Caco-2 (cell line): Measurements from ENCODE around the gene LNPEP. TPM values are rescaled to one million over a fixed set of nuclear protein-coding genes. Genes with fewer than 3 reads are reported as not detected.

ENCODE experiments used
- BruUV-seq: library from RNA; stranded (reverse); fragments of 400-500 nt; replicated peaks from 2 replicates; lab custom pipeline; 2021; lab: Mats Ljungman, UMichigan
- CTCF ChIA-PET: fragments of 300-600 bp; sonication (Branson Sonifier 250); formaldehyde crosslinking; loops from one replicate; lab custom pipeline; 2022; ENCODE audit warnings: antibody characterized with exemption; lab: Charles Lee
- POLR2A ChIA-PET: fragments of 300-600 bp; sonication (Branson Sonifier 250); formaldehyde crosslinking; loops from one replicate; lab custom pipeline; 2022; ENCODE audit warnings: antibody characterized with exemption; lab: Charles Lee
- DNase-seq, 2 experiments: peaks; one replicate each; pipeline versions ENCODE4 v3.0.0 to v3.0.0-alpha.2; 2020 to 2022
- H3K27me3 ChIP-seq: replicated peaks from 2 replicates; pipeline ENCODE4 v1.6.0; 2011; ENCODE audit warnings: low read length; ENCODE audit not compliant: control insufficient read depth, insufficient read depth
- H3K36me3 ChIP-seq: 2 replicates; pipeline ENCODE4 v1.5.1; 2011; ENCODE audit warnings: low read length; ENCODE audit not compliant: control insufficient read depth, insufficient read depth
- H3K4me1 ChIP-seq: fragments of 250-450 bp; sonication (Bioruptor Pico); 2 replicates; pipeline ENCODE4 v1.5.1; 2020; ENCODE audit warnings: mild to moderate bottlenecking
- H3K4me3 ChIP-seq: 2 replicates; pipeline ENCODE4 v1.5.1; 2011; ENCODE audit warnings: low read depth, mild to moderate bottlenecking, control low read depth, low read length
- H3K9me3 ChIP-seq: fragments of 250-450 bp; sonication (Bioruptor Pico); 2 replicates; pipeline ENCODE4 v1.5.1; 2020; ENCODE audit warnings: mild to moderate bottlenecking, moderate library complexity
- H3K27ac Mint-ChIP-seq: one replicate; pipeline ENCODE4 v1.8.0; 2022; ENCODE audit warnings: mixed read lengths; ENCODE audit not compliant: unreplicated experiment
- H3K27me3 Mint-ChIP-seq: one replicate; pipeline ENCODE4 v1.8.0; 2022; ENCODE audit warnings: mixed read lengths; ENCODE audit not compliant: insufficient read depth, unreplicated experiment
- H3K36me3 Mint-ChIP-seq: one replicate; pipeline ENCODE4 v1.8.0; 2022; ENCODE audit warnings: mild to moderate bottlenecking, mixed read lengths; ENCODE audit not compliant: insufficient read depth, unreplicated experiment
- H3K4me1 Mint-ChIP-seq: one replicate; pipeline ENCODE4 v1.8.0; 2022; ENCODE audit warnings: low read depth, mixed read lengths; ENCODE audit not compliant: unreplicated experiment
- H3K4me3 Mint-ChIP-seq: one replicate; pipeline ENCODE4 v1.8.0; 2022; ENCODE audit warnings: mild to moderate bottlenecking, moderate library complexity, mixed read lengths; ENCODE audit not compliant: unreplicated experiment
- H3K9me3 Mint-ChIP-seq: one replicate; pipeline ENCODE4 v1.8.0; 2022; ENCODE audit warnings: mixed read lengths; ENCODE audit not compliant: unreplicated experiment
- intact Hi-C: fragments of 100-400 bp; cut with micrococcal nuclease; formaldehyde crosslinking; loops from one replicate; pipeline ENCODE4 v1.10.0; 2022; ENCODE audit not compliant: unreplicated experiment
- total RNA-seq: library from RNA; stranded (reverse); gene quantifications from 2 replicates; pipeline ENCODE4 v1.2.3, GENCODE V29; 2022
- TF ChIP-seq, protein P1 (sequence below), 2 experiments: fragments of 200-600 bp in 1 of 2; IDR thresholded peaks; 1 replicate in 1 of 2; 2 replicates in 1 of 2; pipeline versions ENCODE4 v1.5.1 to v1.8.0; 2011 to 2022; ENCODE audit warnings: antibody characterized with exemption in 1 of 2, control low read depth in 1 of 2, inconsistent platforms in 1 of 2, low read depth in 1 of 2, low read length in 1 of 2, mild to moderate bottlenecking in 1 of 2, moderate library complexity in 1 of 2; ENCODE audit not compliant: insufficient read depth in 1 of 2, severe bottlenecking in 1 of 2, unreplicated experiment in 1 of 2

LNPEP gene
- total RNA-seq, 1 experiment from 2014 or later: 21.4 TPM

DNA sequence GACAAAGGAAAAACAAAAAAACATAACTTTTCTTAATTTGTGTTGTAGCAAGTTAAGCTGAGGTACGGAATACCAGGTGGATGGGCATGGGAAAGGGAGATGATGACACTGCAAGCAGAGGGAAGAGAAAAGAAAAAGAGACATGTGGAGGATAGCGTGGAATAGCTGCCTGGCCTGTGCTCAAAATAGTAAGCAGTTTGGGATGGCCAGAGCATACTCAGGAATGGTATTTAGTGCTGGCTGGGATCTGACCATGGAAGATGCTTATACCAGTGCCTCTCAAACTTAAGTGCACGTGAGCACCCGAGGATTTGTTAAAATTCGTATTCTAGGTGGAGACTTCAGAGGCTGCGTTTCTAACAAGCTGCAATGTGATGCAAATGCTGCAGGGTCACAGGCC, 41.3 kb downstream of the LNPEP start:
- TF ChIP-seq, protein P1, sequence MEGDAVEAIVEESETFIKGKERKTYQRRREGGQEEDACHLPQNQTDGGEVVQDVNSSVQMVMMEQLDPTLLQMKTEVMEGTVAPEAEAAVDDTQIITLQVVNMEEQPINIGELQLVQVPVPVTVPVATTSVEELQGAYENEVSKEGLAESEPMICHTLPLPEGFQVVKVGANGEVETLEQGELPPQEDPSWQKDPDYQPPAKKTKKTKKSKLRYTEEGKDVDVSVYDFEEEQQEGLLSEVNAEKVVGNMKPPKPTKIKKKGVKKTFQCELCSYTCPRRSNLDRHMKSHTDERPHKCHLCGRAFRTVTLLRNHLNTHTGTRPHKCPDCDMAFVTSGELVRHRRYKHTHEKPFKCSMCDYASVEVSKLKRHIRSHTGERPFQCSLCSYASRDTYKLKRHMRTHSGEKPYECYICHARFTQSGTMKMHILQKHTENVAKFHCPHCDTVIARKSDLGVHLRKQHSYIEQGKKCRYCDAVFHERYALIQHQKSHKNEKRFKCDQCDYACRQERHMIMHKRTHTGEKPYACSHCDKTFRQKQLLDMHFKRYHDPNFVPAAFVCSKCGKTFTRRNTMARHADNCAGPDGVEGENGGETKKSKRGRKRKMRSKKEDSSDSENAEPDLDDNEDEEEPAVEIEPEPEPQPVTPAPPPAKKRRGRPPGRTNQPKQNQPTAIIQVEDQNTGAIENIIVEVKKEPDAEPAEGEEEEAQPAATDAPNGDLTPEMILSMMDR (IDR thresholded peaks at IDR 0.05; ENCODE audit: insufficient read depth in 1 of 2, low read depth in 1 of 2, low read length in 1 of 2, severe bottlenecking in 1 of 2, unreplicated experiment in 1 of 2): no peak
- peaks cover 1% of the 10 kb centered on the region for H3K36me3 ChIP-seq
- no peaks in the 10 kb centered on the region for H3K4me1 ChIP-seq
- intact Hi-C loops: no loop called here
- CTCF ChIA-PET: no interaction called here
- H3K4me3 Mint-ChIP-seq: no peak overlapping the region
- peaks cover 9% of the 10 kb centered on the region for H3K36me3 Mint-ChIP-seq
- POLR2A ChIA-PET: no interaction called here
- H3K27me3 Mint-ChIP-seq: no peaks in the 10 kb centered on the region
- no peaks in the 10 kb centered on the region for H3K9me3 ChIP-seq
- no peak overlapping the region for H3K4me3 ChIP-seq
- DNase-seq: no peak
- no peaks in the 10 kb centered on the region for H3K9me3 Mint-ChIP-seq
- H3K27me3 ChIP-seq: no peaks in the 10 kb centered on the region
- no peaks in the 10 kb centered on the region for H3K4me1 Mint-ChIP-seq
- H3K27ac Mint-ChIP-seq: no peak overlapping the region
- no TSS peak for BruUV-seq

DNA sequence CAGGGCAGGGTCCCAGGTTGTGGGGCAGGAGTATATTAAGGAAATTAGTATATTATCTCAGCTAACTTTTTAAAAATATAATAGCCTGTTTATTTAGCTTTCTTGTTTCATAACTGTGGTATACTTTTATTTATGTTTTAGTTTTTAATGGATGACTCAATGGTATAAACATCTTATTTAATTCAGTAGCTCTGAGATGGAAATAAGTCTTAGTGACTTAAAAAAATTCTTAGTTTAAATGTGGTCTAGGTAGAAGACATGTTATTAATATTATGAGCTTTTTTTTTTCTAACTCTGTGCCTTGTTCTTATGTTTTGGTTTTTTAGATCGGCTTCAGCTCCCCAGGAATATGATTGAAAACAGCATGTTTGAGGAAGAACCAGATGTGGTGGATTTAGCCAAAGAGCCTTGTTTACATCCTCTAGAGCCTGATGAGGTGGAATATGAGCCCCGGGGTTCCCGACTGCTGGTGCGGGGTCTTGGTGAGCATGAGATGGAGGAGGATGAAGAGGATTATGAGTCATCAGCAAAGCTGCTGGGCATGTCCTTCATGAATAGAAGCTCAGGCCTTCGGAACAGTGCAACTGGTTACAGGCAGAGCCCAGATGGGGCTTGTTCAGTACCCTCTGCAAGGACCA, 43.1 kb downstream of the LNPEP start:
- H3K4me3 ChIP-seq: no peak overlapping the region
- no peak overlapping the region for H3K27ac Mint-ChIP-seq
- H3K4me1 Mint-ChIP-seq: no peaks in the 10 kb centered on the region
- TF ChIP-seq, protein P1 (IDR thresholded peaks at IDR 0.05; ENCODE audit: insufficient read depth in 1 of 2, low read depth in 1 of 2, low read length in 1 of 2, severe bottlenecking in 1 of 2, unreplicated experiment in 1 of 2): no peak
- H3K27me3 Mint-ChIP-seq: no peaks in the 10 kb centered on the region
- no peak overlapping the region for H3K4me3 Mint-ChIP-seq
- intact Hi-C loops: no loop called here
- no peaks in the 10 kb centered on the region for H3K9me3 Mint-ChIP-seq
- H3K36me3 ChIP-seq: peaks cover 1% of the 10 kb centered on the region
- H3K27me3 ChIP-seq: no peaks in the 10 kb centered on the region
- no peak for DNase-seq
- POLR2A ChIA-PET: no interaction called here
- no TSS peak for BruUV-seq
- H3K36me3 Mint-ChIP-seq: peaks cover 9% of the 10 kb centered on the region
- H3K9me3 ChIP-seq: no peaks in the 10 kb centered on the region
- CTCF ChIA-PET: no interaction called here
- no peaks in the 10 kb centered on the region for H3K4me1 ChIP-seq

DNA sequence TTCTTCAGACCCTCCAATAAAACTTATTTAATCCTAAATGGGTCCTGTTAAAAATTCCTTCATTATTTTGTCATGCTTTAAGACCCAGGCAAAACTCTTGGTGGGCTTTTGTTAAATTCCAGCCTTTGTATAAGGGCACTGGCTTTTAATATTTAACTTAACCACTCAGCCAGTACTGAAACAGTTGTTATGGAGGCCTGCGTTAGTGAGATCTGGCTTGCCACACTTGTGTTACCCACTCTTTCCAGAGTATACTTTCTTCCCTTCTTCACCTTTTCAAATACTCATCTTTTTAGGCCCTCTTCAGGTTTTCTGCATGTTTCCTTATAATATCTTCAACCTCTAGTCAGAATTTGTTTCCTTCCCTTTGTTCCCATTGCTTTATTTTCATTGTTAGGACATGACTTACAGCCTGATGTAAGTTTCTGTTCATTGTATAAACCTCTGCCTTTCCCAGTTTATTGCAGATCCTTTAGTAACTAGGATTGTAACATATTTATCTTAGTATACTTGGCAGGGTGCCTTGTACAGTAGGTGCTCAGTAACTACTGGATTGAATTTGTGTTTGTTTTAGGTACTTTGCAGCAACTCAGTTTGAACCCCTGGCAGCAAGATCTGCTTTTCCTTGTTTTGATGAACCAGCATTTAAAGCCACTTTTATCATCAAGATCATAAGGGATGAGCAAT, 48.8 kb downstream of the LNPEP start:
- CTCF ChIA-PET: interaction anchor here (0.6 kb wide), 1 partner anchor 119 kb away, joined by 4 read pairs; no protein-coding TSS in a partner anchor

More for the DNA sequence above, 48.8 kb downstream of the LNPEP start:
- DNase-seq: no peak
- POLR2A ChIA-PET: no interaction called here
- no peaks in the 10 kb centered on the region for H3K9me3 Mint-ChIP-seq
- no peaks in the 10 kb centered on the region; the same call in 1 of the 2 replicates for H3K4me1 ChIP-seq
- no peaks in the 10 kb centered on the region for H3K27me3 ChIP-seq
- no peak overlapping the region for H3K4me3 Mint-ChIP-seq
- H3K4me3 ChIP-seq: no peak overlapping the region
- no peaks in the 10 kb centered on the region for H3K9me3 ChIP-seq
- no peak overlapping the region for H3K27ac Mint-ChIP-seq
- TF ChIP-seq, protein P1 (IDR thresholded peaks at IDR 0.05; ENCODE audit: insufficient read depth in 1 of 2, low read depth in 1 of 2, low read length in 1 of 2, severe bottlenecking in 1 of 2, unreplicated experiment in 1 of 2): no peak
- peaks cover 5% of the 10 kb centered on the region for H3K36me3 Mint-ChIP-seq
- H3K36me3 ChIP-seq: no peaks in the 10 kb centered on the region; the same call in 1 of the 2 replicates
- no TSS peak for BruUV-seq
- peaks cover 7% of the 10 kb centered on the region for H3K4me1 Mint-ChIP-seq
- H3K27me3 Mint-ChIP-seq: no peaks in the 10 kb centered on the region
- intact Hi-C loops: loop anchor here (5.0 kb wide), 1 partner anchor 47 kb away; the partner anchor contains the start of gene LNPEP
